ENCODE measurements around the gene PPP1R14B. TPM values are rescaled to one million over a fixed set of nuclear protein-coding genes. Genes with fewer than 3 reads are reported as not detected.
A peak's percentile ranks its signal among the peaks of the same experiment; 100 is the strongest.

Gene PPP1R14B
- total and polyA plus RNA-seq, 2 of the 13 experiments (the other 11 are each of a cell fraction or from before 2014, with no cell fraction given), result 110 to 148 TPM

DNA sequence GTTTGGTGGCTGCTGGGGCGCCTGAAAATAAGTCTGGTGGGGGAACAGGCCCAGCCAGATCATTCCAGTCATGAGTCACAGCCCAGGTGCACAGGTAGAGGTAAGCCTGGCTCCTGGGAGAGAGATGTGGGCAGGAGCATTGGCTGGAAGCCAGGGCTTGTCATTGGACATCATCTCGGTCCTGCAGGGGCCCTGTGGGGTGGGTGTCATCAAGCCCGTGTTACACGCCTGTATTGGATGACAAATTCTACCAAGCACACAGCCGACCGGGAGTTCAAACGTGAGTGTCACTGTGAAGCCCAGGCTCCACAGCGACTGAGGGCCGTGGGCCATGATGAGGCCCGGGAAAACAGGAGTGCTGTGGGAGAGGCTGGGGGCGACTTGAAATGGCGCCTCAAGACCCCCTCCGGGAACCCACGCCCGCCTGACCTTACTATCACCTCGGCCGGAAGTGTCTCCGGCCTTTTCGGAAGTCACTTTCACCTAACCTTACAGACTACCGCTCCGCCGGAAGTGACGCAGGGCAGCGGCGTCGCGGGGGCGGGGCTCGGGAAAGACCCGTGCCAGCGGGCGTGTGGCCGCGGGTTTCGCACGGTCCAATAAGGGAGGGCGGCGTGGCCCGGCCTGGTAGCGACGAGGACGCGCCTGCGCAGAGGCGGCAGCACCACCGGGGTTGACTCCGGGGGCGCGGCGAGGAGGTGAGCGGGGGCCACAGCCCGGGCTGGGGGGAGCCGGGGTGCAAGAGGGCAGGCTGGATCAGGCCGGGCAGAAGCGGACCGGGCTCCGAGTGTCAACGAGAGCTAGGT, 6.1 kb downstream of the PPP1R14B start, which contains the start of gene FKBP2 (continued):
- TF ChIP-seq MAZ (IDR thresholded peaks at IDR 0.05; ENCODE audit: borderline replicate concordance, low read depth, low read length) (no peak), MAZ (CRISPR knock-in tag; IDR thresholded peaks at IDR 0.05; ENCODE audit: low read depth) (no peak), MIER3 (CRISPR knock-in tag; IDR thresholded peaks at IDR 0.05; ENCODE audit: borderline replicate concordance) (no peak; the same call in 1 of the 2 replicates), ZNF557 (CRISPR knock-in tag; IDR thresholded peaks at IDR 0.05) (no peak), ZMYM4 (CRISPR knock-in tag; IDR thresholded peaks at IDR 0.05) (peak; percentile 69; the same call in 1 of the 2 replicates), MED13 (CRISPR knock-in tag; IDR thresholded peaks at IDR 0.05) (0 out of 2 replicates have a peak, but pooled peaks have one; percentile 29), TOPORS (CRISPR knock-in tag; IDR thresholded peaks at IDR 0.05) (no peak), MED1 (CRISPR knock-in tag; IDR thresholded peaks at IDR 0.05) (peak; percentile 81), ZNF792 (CRISPR knock-in tag; IDR thresholded peaks at IDR 0.05) (peak; percentile 56; the same call in 1 of the 2 replicates), SCMH1 (CRISPR knock-in tag; IDR thresholded peaks at IDR 0.05; ENCODE audit: borderline replicate concordance) (no peak), SNRNP70 (IDR thresholded peaks at IDR 0.05; ENCODE audit: low read depth, low read length) (no peak), ZNF556 (CRISPR knock-in tag; IDR thresholded peaks at IDR 0.05; ENCODE audit: borderline replicate concordance) (no peak), ZNF225 (CRISPR knock-in tag; IDR thresholded peaks at IDR 0.05) (no peak)
- TF ChIP-seq, protein P1, sequence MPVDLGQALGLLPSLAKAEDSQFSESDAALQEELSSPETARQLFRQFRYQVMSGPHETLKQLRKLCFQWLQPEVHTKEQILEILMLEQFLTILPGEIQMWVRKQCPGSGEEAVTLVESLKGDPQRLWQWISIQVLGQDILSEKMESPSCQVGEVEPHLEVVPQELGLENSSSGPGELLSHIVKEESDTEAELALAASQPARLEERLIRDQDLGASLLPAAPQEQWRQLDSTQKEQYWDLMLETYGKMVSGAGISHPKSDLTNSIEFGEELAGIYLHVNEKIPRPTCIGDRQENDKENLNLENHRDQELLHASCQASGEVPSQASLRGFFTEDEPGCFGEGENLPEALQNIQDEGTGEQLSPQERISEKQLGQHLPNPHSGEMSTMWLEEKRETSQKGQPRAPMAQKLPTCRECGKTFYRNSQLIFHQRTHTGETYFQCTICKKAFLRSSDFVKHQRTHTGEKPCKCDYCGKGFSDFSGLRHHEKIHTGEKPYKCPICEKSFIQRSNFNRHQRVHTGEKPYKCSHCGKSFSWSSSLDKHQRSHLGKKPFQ (CRISPR knock-in tag; IDR thresholded peaks at IDR 0.05; ENCODE audit: insufficient replicate concordance), result peak; percentile 20
- TF ChIP-seq, protein P2, sequence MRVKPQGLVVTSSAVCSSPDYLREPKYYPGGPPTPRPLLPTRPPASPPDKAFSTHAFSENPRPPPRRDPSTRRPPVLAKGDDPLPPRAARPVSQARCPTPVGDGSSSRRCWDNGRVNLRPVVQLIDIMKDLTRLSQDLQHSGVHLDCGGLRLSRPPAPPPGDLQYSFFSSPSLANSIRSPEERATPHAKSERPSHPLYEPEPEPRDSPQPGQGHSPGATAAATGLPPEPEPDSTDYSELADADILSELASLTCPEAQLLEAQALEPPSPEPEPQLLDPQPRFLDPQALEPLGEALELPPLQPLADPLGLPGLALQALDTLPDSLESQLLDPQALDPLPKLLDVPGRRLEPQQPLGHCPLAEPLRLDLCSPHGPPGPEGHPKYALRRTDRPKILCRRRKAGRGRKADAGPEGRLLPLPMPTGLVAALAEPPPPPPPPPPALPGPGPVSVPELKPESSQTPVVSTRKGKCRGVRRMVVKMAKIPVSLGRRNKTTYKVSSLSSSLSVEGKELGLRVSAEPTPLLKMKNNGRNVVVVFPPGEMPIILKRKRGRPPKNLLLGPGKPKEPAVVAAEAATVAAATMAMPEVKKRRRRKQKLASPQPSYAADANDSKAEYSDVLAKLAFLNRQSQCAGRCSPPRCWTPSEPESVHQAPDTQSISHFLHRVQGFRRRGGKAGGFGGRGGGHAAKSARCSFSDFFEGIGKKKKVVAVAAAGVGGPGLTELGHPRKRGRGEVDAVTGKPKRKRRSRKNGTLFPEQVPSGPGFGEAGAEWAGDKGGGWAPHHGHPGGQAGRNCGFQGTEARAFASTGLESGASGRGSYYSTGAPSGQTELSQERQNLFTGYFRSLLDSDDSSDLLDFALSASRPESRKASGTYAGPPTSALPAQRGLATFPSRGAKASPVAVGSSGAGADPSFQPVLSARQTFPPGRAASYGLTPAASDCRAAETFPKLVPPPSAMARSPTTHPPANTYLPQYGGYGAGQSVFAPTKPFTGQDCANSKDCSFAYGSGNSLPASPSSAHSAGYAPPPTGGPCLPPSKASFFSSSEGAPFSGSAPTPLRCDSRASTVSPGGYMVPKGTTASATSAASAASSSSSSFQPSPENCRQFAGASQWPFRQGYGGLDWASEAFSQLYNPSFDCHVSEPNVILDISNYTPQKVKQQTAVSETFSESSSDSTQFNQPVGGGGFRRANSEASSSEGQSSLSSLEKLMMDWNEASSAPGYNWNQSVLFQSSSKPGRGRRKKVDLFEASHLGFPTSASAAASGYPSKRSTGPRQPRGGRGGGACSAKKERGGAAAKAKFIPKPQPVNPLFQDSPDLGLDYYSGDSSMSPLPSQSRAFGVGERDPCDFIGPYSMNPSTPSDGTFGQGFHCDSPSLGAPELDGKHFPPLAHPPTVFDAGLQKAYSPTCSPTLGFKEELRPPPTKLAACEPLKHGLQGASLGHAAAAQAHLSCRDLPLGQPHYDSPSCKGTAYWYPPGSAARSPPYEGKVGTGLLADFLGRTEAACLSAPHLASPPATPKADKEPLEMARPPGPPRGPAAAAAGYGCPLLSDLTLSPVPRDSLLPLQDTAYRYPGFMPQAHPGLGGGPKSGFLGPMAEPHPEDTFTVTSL (CRISPR knock-in tag; IDR thresholded peaks at IDR 0.05; ENCODE audit: borderline replicate concordance), result peak; percentile 63; the same call in 1 of the 2 replicates
- TF ChIP-seq, protein P3, sequence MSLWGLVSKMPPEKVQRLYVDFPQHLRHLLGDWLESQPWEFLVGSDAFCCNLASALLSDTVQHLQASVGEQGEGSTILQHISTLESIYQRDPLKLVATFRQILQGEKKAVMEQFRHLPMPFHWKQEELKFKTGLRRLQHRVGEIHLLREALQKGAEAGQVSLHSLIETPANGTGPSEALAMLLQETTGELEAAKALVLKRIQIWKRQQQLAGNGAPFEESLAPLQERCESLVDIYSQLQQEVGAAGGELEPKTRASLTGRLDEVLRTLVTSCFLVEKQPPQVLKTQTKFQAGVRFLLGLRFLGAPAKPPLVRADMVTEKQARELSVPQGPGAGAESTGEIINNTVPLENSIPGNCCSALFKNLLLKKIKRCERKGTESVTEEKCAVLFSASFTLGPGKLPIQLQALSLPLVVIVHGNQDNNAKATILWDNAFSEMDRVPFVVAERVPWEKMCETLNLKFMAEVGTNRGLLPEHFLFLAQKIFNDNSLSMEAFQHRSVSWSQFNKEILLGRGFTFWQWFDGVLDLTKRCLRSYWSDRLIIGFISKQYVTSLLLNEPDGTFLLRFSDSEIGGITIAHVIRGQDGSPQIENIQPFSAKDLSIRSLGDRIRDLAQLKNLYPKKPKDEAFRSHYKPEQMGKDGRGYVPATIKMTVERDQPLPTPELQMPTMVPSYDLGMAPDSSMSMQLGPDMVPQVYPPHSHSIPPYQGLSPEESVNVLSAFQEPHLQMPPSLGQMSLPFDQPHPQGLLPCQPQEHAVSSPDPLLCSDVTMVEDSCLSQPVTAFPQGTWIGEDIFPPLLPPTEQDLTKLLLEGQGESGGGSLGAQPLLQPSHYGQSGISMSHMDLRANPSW (CRISPR knock-in tag; IDR thresholded peaks at IDR 0.05; ENCODE audit: borderline replicate concordance), result peak; percentile 53; the same call in 1 of the 2 replicates
- TF ChIP-seq, protein P4, sequence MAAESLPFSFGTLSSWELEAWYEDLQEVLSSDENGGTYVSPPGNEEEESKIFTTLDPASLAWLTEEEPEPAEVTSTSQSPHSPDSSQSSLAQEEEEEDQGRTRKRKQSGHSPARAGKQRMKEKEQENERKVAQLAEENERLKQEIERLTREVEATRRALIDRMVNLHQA (CRISPR knock-in tag; IDR thresholded peaks at IDR 0.05), result no peak

All from HepG2 (cell line).